ENCODE results near the gene RNF20.

The RNF20 gene

GRCh38 chr9:101567725-101568350 is 34.2 kb downstream of the RNF20 start (continued):
- TF ChIP-seq ZNF280C (tag by site-specific recombination; IDR thresholded peaks at IDR 0.05) (no peak), ZSCAN23 (tag by site-specific recombination; IDR thresholded peaks at IDR 0.05) (no peak), ZNF146 (tag by site-specific recombination; IDR thresholded peaks at IDR 0.05) (no peak), ZFHX2 (tag by site-specific recombination; conservative IDR thresholded peaks at IDR 0.05) (no peak), ZBTB6 (tag by site-specific recombination; IDR thresholded peaks at IDR 0.05) (no peak), KLF10 (tag by site-specific recombination; IDR thresholded peaks at IDR 0.05) (no peak), CTCF (tag by site-specific recombination; IDR thresholded peaks at IDR 0.05) (no peak), ZSCAN5A (tag by site-specific recombination; IDR thresholded peaks at IDR 0.05) (no peak), SP7 (tag by site-specific recombination; IDR thresholded peaks at IDR 0.05) (no peak)

GRCh38 chr9:101569741-101570501 is 36.3 kb downstream of the RNF20 start:
- Histone ChIP-seq H3K27ac (ENCODE audit: extremely low read depth, low read depth, low read length) (no peak overlapping the region), H3K9me3 (ENCODE audit: control insufficient read depth, insufficient read depth, low read depth, low read length) (no peaks in the 10 kb centered on the region), H3K36me3 (ENCODE audit: control insufficient read depth in 2 of 2, insufficient read depth in 1 of 2, low read length in 2 of 2) (peaks cover 0 to 35% of the 10 kb centered on the region in 2 experiments; a peak in 2 of 3 replicates), H3K4me1 (ENCODE audit: control insufficient read depth, insufficient read depth, low read length) (no peaks in the 10 kb centered on the region), H3K4me3 (ENCODE audit: low read depth, low read length) (no peak overlapping the region)
- CTCF ChIA-PET = no interaction called here
- POLR2A ChIA-PET = no interaction called here
- TF ChIP-seq KLF7 (tag by site-specific recombination; IDR thresholded peaks at IDR 0.05; ENCODE audit: borderline replicate concordance) (no peak), ZBTB10 (tag by site-specific recombination; IDR thresholded peaks at IDR 0.05) (no peak), HOXA7 (CRISPR knock-in tag; IDR thresholded peaks at IDR 0.05; ENCODE audit: borderline replicate concordance) (no peak), CTCF (tag by site-specific recombination; IDR thresholded peaks at IDR 0.05) (no peak), ZFP41 (tag by site-specific recombination; IDR thresholded peaks at IDR 0.05; ENCODE audit: borderline replicate concordance) (no peak), ZNF280D (tag by site-specific recombination; IDR thresholded peaks at IDR 0.05) (no peak), BCL11B (tag by site-specific recombination; IDR thresholded peaks at IDR 0.05; ENCODE audit: low read depth) (no peak), ZBTB1 (tag by site-specific recombination; IDR thresholded peaks at IDR 0.05) (no peak), BCL6B (tag by site-specific recombination; IDR thresholded peaks at IDR 0.05) (no peak), HOXC10 (CRISPR knock-in tag; IDR thresholded peaks at IDR 0.05) (no peak)

Measured in HEK293 (cell line).